ENCODE results near the gene PDE6H.

GRCh38 chr12:14989790-14990189 is 16.9 kb downstream of the PDE6H start:
- TF ChIP-seq RAD21 (IDR thresholded peaks at IDR 0.05) (no peak), CTCF (IDR thresholded peaks at IDR 0.05; ENCODE audit: low read depth, low read length, missing input control) (no peak)

Data from liver (tissue), 3 donors.